ENCODE results near the gene EZR.

DNA sequence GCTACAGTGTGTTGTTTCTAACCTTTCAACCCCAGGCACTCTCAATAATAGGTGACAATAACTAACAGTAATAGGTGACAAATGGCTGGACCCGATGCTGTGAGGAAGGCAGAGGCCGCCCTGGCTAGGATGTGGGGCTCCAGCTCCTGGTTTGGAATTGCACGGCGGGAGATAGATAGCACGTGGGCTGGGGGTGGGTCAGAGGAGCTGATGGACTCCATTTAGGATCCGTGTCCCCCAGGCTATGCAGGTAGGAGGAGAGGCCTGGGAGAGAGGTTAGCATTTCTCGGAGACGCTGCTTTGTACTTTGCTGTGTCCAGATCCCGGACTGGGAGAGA, 61.4 kb downstream of the EZR start:
- TF ChIP-seq ZNF468 (CRISPR knock-in tag; IDR thresholded peaks at IDR 0.05) (no peak), EP300 (IDR thresholded peaks at IDR 0.05; ENCODE audit: low read depth in 2 of 2, low read length in 2 of 2) (no peak), EP300 (CRISPR knock-in tag; IDR thresholded peaks at IDR 0.05; ENCODE audit: borderline replicate concordance) (no peak), RBM39 (IDR thresholded peaks at IDR 0.05; ENCODE audit: low read depth, low read length, poor library complexity, severe bottlenecking) (no peak), MEIS2 (CRISPR knock-in tag; IDR thresholded peaks at IDR 0.05) (no peak), FOXM1 (CRISPR knock-in tag; IDR thresholded peaks at IDR 0.05) (no peak)
